GM21717 (cell line): ENCODE measurements around the gene CNTNAP2.
"Not testable (repeated sequence)": the region's sequence is repeated elsewhere in the genome, so short reads cannot be mapped to it uniquely, and the experiment has no call there.

Experiments used
- ATAC-seq: cut with Tn5 transposase; IDR thresholded peaks from one replicate; pipeline ENCODE4 v1.9.1; 2021; ENCODE audit warnings: mild to moderate bottlenecking, moderate library complexity; ENCODE audit not compliant: unreplicated experiment

The CNTNAP2 gene

DNA sequence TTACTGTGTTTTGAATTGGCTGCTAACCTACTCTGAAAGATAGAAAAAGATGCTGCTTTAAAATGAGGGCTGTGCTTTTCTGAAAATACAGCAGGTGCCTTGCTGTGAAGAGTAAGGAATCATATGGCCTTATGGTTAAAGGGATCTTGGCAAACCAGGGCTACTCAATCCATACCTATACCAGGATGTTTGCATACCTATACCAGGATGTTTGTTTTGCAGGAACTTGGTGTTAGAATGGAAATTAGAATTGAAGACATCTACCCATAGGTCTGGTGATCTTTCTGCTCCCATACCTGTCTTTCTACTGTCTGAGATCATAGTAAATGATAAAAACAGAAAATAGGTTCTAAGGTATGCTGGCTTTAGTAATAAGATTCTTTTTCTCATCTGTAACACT, 2273.8 kb downstream of the CNTNAP2 start:
- no peak for ATAC-seq

DNA sequence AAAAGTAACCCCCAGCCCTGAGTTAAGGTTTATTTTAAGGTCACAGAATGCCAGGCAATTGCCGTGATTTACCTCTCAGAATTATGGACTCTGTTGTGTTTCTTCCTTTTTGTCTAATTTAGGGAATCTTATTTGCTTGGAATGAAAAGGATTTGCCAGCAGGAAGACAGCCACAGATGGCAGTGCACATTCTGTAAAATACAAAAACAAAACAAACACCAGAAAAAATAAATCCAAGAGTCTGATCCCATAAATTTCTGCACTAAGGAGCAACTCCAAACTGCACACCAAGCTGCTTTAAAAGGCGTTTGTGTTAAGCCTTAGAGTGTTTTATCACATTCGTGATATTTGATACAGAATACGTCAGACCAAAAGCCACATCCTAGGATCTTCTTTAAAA, 2275.0 kb downstream of the CNTNAP2 start:
- no peak for ATAC-seq

DNA sequence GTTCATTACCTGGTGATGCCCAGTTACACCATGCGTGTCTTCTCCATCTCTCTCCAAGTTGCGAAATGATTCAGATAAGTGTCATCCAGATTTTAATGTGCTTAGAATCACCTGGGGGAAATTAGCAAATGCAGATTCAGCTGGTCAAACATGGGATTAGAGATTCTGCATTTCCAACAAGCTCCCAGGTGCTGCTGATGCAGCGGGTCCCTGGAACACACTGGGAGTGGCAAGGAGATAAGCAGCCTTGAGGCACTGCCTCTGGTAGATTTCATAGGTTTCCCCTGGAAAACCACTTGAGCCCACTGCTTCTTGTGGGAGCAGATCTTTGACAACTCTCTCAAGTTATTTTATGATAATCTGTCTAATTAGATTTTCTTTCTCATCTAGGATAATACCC, 2278.0 kb downstream of the CNTNAP2 start:
- no peak for ATAC-seq

DNA sequence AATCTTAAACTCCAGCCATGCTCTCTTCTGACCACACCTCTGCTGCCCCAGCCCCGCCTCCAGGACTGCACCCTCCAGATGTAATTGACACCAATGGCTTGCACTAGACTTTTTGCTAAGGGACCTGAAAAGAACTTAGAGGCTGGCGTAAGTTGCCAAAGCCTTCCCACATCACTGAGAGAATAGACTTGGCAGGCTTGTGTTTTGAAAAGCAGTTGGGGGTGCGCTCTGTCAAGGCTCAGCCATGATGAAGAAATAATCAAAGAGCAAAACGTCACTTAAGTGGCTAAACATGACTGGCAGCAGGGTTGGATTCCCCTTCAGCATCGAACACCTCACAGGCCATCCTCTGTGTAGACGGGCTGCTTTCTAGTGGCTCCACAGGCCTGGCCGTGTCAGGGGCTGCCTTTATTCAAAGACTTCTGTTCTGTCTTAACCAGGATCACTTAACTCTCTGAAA, 2278.8 kb downstream of the CNTNAP2 start:
- no peak for ATAC-seq

DNA sequence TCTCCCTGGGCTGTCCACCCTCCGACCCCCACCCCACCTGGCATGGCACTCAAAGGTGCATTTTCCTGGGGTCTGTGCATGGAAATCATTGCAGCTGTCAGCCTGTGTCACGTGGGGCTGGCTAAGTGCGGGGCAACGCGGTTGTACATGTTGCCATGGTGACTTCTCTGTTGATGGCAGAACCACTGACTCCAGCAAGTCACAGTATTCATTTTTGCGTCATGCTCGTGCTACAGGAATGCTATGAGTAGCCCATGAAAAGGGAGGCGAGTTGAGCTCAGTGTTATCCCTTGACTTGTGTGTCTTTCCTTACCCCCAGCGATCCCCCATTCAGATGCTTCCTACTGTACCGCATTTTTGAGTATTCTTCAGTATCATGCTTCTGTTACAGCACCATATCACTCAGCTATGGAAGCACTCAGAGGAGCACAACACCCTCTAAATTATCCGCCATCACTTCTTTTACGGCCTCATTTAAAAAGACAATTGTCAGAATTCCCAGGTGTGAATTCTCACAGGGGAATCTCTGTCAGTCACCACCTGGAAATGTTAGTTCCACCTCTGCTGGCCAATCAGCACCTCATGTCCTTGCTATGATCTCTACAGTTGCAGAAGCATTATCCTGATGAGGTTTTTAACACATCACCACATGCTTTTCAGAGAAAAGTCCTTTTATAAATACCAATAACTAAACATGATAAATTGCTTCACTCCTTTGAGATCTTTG, 2279.6 kb downstream of the CNTNAP2 start:
- ATAC-seq = no peak

DNA sequence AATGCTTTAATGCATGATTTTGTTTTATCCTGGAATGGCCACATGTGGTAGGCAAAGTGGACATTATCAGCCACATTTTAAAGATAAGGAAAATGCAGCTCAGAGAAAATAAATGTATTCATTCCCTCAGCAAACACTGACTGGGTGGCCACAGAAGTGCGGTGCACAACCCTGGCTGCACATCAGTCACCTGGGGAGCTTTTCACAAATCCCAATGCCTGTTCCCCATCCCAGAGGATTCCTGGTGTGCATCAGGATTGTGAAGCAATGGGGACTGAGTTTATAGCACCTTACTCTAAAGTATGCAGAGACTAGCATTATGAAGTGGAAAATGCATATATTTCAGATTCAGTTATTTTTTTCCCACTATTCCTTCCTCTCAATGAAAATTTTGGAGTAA, 2280.5 kb downstream of the CNTNAP2 start:
- ATAC-seq = no peak

DNA sequence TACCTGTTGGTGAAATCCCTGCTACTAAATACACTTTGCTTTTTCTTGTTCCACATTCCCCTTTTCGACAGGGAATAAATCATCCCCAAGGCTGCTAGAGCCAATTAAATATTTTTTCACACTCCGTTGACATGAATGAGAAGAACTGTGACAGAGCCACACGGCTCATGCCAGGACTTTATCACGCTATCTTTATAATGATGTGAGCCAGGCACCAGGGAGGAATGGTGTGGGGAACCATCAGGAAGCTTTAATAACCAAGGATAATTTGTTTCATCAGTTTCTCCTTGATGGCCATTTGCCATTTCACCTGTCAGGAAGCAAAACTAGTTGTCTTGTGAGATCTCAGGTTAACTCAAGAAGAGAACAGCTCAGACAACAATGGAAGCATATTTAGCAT, 2280.9 kb downstream of the CNTNAP2 start:
- ATAC-seq = no peak

DNA sequence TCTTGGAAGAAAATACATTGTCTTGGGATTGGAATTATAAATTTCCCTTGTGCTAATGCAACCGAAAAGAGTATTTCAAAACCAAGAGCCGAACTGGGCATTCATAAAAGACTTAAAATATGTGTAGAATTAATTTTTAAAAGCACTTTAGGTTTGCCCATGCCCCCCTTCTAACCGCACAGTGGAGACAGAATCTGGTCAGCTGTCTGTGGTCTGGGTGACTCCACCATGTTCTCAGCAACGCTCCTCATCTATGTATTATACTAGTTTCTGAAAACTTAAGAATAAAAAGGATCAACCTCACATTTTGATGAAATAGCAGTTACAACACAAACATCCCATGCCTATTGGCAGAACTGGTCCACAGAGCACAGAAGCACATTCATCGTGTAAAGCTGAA, 2281.4 kb downstream of the CNTNAP2 start:
- ATAC-seq = no peak

DNA sequence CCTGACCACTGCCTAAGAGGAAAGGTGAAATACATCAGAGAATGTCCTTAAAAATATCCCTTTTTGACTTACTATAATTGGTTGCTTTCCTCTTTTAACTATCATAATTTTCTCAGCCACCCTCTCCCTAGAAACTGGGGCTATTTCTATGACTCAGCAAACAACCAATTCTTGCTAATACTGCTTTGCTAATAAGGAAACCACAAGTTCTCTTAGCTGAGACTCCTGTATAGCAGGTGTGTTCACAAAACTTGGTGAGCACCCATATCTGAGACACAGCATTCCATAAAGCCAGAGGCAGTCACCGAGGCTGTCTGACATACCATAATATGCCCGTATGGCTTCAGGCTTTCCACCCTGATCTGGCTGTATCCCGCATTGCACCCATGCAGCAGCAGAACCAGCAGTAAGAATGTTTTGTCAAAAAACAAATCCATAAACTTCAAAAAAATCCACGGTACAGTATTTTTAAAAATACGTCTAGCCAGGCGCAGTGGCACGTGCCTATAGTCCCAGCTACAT, 2282.3 kb downstream of the CNTNAP2 start:
- peak; percentile 96 for ATAC-seq

DNA sequence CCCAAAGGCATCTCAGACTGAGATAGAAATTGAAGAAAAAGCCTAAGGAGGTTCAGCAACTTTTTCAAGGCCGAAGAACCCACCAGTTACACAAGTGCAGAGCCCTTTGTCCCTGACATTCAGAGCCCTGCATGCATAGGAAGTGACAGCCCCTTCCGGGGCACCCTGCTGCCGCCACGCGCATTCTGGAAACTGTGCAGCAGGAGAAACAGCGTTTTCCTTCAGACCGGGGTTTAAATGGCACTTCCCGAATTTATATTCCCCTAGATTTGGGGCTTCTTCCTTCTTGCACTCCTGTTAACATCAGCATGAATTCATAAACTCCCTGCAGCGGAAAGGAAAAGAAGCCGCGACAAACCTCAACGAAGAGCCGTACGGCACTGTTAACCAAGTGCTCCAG, 2283.5 kb downstream of the CNTNAP2 start:
- no peak for ATAC-seq

DNA sequence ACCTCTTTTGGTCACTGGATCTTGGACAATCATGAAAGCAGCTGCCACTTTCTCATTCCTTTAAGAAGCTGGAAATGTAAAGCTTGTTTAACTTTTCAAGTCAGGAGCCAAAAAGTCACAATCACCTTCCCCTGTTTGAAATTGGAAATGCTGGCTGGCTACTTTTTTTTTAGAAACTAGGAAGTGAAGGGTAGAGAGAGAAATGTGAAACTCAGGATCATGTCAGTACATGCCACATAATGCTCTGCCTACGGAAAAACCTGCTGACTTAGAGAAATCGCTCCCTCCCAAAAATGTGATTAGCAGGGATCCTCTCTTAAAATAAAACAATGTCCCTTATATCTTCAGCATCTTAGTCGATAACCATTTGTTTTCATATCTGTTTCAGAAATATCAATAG, 2285.6 kb downstream of the CNTNAP2 start:
- ATAC-seq = no peak

DNA sequence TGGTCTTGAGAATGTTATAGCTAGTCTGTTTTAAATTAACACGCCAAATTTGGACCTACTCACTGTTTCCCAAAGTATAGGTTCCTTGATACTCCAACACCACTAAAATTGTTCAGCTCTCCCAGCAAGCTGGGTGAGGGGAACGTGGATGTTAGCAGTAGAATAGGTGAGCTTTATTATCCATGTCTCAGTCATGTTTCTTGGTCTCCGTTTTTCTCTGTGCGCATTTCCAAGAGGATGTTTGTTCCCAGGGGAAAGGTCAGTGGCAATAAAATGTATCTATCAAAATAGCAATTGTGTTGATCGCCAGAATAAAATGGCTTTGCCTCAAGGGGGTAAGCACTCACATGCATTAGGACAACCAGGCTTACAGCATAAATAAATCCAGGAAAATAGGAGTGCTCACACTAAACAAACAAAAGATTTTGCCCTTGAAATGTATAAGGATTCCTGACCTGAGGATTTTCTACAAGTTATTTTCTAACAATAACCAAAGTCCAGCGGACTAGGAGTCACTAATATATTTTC, 2286.9 kb downstream of the CNTNAP2 start:
- no peak for ATAC-seq

DNA sequence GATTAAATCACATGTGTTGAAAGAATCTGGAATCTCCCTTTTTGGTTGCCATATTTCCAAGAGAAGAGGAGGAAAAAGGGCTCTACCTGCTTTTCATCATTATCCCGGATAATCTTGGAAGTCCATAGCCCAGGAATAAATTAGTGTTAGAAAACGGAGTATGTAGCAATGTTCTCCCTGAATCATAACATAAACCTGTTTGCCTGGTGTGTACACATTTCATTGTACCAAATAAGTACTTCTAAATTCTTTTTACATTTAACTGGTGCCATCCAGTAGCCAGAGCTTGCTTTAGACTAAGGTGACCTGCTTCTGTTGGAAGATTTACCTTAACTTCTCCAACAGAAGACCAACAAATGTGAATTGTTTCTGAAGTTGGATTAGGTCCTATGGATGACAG, 2291.7 kb downstream of the CNTNAP2 start:
- no peak for ATAC-seq

DNA sequence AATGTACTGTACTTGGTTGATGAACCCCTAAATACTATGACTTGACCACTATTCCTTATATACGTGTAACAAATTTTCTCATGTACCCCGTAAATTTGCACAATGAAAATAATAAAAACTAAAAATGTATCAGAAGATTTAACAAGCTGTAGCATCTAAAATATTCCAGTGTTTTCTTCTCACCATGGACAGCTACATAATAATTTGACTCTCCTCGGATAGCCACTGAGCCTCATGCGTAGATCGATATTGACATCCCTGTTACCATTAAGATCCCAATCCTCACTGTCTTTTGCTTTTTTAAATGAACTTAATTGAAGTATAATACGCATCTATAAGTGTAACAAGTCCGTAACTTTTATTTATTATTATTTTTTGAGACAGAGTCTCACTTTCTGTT, 2294.3 kb downstream of the CNTNAP2 start:
- ATAC-seq = no peak

DNA sequence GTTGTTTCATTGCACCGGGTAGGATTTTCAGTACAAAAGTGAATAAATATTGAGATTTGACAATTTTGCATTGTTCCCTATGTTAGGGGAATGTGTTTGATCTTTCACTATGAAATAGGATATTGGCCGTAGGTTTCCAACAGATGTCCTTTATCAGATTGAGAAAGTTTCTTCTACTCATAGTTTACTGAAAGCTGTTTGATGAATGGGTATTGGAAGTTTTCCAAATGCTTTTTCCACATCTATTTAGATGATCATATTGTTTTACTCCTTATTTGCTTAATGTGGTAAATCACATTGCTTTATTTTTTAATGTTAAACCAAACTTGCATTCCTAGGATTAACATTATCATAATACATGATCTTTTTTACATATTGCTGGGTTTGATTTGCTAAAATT, 2296.1 kb downstream of the CNTNAP2 start:
- no peak for ATAC-seq

DNA sequence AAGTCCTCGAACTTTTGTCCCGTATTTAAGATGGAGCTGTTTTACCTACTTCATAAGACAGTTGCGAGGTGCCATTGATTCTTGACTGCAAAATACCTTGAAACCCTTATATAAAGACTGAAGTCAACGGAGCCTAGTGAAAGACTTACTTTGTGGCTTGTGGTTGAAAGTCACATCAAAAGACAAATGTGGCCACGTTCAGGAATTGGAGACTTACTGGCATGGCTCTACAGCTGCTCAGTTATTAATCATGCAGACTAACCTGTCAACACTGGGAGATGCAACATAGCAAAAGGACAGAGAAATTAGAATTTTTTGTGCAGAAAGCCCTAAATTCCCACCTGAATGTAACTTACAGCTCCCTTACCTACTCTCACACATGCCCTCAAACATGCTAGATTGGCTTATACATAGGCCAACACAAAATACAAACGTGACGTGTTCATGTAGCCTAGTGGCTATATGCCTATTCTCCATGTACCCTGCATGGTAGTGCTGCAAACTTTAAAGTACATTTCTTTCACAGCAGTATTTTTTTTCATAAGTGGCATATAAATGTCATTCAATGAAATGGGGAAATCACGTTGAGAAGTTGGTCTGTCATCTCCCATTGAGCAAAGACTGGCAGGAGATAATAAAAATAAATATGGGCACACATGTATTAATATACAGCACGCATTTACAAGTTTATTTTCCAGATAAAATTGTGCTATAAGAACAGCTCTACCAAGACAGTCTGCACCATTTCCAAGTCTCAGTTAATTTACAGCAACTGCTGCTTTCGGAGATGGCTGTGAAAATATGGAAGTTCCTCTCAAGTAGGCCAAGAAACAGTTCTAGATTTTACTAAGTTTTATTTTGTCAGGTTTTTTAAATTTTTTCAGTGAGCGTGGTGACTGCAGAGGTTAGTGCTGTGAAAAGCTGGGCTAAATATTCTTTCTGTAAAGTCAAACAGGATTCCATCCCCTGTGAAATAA, 2303.5 kb downstream of the CNTNAP2 start:
- ATAC-seq = peak; percentile 90

DNA sequence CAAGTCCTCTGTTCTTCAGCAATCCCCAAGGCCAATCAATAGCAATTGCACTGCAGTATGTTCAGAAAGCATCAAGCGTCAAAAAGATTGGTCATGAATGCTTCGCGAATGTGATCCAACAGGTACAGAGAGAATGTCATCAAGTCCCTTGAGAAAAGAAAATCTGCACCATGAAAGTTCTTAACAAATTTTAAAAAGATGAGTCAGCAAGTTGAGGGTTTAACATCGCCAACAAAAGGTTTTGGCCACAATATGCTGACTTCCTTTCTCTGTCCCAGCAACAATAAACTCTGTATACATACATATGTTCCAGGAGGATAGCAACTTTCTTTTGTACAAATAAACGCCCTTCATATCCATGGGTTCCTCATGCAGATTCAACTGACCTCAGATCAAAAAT, 2305.4 kb downstream of the CNTNAP2 start:
- ATAC-seq = no peak

DNA sequence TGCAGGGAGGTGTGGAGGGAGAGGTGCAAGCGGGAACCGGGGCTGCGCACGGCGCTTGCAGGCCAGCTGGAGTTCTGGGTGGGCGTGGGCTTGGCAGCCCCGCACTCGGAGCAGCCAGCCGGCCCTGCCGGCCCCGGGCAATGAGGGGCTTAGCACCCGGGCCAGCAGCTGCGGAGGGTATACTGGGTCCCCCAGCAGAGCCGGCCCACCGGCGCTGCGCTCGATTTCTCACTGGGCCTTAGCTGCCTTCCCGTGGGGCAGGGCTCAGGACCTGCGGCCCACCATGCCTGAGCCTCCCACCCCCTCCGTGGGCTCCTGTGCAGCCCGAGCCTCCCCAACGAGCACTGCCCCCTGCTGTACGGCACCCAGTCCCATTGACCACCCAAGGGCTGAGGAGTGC, 2309.8 kb downstream of the CNTNAP2 start:
- ATAC-seq = not testable (repeated sequence)

DNA sequence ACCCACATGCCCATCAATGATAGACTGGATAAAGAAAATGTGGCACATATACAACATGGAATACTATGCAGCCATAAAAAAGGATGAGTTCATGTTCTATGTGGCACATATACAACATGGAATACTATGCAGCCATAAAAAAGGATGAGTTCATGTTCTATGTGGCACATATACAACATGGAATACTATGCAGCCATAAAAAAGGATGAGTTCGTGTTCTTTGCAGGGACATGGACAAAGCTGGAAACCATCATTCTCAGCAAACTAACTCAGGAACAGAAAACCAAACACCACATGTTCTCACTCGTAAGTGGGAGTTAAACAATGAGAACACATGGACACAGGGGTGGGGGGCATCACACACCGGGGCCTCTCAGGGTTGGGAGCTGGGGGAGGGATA, 2314.1 kb downstream of the CNTNAP2 start:
- ATAC-seq = not testable (repeated sequence)

DNA sequence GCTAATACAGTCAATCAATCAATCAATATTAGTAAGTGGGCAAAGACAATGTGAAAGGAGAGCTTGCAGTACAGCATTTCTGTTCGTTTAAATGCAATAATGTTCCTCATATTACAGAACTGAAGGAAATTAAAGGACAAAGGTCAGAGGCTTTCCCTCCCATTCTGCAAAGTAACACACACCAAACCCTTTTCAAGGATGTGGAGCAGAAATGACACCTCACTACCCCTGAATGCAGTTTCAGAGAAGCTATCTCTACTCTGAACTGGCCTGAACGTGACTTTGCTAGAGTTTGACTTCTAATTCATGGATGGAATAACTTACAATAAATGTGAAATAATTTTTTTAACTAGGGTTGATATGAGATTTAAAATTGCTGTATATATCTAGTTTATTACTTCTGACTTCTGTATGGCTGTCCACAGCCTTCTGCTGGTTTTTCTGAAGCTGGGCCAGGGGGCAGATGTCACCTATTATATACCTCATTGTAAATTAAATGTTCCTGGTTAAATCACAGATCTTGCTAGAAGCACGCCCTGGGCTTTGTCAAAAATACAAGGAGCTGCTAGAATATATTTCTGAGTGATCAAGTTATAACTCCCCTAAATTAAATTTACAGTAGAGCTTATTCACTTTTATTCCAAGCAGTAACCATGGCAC, 2317.1 kb downstream of the CNTNAP2 start:
- no peak for ATAC-seq

DNA sequence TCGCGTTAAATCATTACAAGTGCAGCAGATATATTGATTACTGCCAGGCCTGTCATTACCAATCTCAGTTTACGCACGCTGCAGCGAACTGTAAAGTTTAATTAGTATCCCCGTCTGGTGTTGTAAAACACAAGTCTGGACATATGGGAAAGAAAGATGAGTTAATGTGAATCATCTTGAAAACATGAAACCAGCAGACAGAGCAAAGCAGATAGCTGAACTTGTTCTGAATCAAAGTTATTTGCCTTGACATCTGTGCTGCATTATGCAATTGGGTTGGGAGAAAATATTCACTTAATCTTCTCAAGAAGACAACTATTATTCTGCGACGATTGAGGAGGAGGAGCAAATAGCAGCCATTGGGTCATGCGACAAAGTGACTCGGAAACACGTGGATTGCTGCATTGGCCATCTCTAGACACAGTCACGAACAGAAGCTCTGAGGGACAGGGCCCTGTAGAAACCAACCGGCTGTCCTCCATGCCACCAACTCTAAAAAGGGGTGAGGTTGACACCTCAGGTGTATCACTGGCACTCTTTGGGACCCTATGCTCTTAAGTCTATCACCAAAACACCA, 2317.7 kb downstream of the CNTNAP2 start:
- no peak for ATAC-seq
